Raji (cell line): ENCODE data around the gene EPHA6.
A peak's percentile ranks its signal among the peaks of the same experiment; 100 is the strongest.

Experiments used
- POLR2A ChIP-seq: IDR thresholded peaks from 2 replicates; pipeline ENCODE4 v1.6.1; 2011; ENCODE audit warnings: low read depth, low read length, control low read depth; ENCODE audit not compliant: insufficient read depth

Gene EPHA6

DNA sequence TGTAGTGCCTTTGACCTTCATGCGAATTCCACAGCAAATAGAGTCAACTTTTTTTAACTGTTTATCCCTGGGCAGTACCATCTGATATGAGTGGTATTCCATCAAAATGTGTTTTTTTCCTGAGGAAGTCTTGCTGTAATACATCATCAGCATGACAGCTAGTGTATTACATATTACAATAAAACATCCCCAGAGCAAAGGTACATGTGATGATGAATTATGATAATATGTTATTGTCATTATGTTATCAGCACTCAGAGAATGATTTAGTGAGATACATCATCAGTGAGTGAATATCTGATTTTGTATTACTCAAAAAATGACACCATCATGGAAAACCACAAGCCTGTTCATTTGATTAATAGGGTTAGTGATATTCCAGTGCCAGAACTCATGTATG, 880.5 kb downstream of the EPHA6 start:
- no peak for TF ChIP-seq POLR2A

DNA sequence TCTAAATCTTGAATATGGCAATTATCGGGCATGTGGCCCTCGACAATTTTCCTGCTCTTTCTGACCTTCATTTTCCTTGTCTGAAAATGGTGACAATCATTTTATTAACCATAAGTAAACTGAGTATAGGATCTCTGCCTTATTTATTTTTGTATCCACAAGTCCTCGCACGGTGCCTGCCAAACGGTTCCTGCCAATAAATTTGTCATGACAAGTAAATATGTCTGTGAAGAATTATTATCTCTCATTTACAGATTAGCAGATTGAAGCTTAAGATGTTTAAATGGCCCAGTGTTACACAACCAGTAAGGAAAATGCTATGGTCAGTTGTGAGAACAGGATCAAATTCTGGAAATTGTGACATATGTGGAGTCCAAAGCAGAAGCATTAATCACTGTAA, 884.3 kb downstream of the EPHA6 start:
- TF ChIP-seq POLR2A, result no peak

DNA sequence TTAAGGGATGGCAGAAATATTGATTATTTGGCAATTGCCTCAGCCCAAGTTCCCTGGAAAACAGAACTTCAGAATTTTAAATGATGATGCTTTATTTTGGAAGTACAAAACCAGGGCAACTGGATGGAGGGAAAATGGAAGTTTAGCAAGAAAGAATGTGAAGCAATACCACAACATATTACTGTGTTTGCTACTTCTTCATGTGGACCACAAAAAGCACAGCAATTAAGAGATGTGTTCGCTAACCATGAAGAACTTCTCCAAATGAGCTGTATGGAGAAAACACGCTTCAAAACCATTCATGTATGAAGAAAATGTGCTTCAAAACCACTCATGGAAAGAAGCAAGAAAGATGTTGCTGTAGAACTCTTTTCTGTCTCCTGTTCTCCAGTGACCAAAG, 885.5 kb downstream of the EPHA6 start:
- no peak for TF ChIP-seq POLR2A

DNA sequence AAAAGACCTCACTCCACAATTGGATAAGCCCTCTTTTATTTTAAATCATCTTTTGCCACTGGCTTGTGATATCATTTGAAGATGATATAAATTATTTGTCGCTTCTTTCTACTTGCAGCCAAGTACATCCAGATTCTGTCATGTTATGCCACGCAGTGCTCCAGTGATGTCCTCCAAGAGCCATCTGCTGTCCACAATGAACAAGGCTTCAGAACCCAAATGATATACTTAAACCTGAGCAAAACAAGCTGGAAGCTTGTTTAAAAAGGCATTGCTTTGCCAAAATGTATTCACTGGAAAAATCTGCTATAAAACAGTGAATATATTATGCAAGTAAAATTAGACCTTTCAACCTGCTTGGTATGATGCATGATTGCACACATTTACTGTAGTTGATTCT, 891.4 kb downstream of the EPHA6 start:
- no peak for TF ChIP-seq POLR2A

DNA sequence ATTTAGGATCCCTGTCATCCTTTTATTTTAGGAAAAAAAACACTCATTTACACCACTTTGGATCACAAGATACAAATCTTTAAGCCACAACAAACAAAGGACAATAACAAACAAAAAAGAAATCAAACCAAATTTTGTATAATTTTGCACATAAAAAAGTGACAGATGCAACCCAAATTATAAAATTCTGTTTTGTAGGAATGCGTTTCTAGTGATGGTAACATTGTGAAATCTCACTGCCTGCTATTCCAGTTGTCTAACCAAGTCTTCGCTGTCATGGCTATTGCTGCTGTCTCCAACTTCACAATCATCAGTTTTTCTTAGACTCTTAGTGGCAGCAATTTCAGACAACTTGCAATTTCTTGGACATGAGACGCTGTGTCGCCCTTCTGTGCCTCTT, 891.8 kb downstream of the EPHA6 start:
- no peak for TF ChIP-seq POLR2A

DNA sequence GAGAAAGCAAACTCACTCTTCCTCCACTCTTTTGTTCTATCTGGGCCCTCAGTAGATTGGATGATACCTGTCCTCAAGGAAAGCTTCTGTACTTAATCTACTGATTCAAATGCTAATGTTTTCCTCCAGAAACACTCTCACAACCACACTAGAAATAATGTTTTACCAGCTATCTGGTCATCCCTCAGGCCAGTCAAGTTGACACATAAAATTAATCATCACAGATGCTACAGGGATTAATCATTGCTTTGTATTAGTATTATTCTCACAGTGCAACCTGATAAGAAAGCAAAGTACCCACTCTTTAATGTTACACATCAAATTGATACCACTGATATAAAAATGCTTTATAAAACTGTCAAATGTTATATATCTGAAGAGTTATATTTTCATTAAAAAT, 897.3 kb downstream of the EPHA6 start:
- no peak for TF ChIP-seq POLR2A

DNA sequence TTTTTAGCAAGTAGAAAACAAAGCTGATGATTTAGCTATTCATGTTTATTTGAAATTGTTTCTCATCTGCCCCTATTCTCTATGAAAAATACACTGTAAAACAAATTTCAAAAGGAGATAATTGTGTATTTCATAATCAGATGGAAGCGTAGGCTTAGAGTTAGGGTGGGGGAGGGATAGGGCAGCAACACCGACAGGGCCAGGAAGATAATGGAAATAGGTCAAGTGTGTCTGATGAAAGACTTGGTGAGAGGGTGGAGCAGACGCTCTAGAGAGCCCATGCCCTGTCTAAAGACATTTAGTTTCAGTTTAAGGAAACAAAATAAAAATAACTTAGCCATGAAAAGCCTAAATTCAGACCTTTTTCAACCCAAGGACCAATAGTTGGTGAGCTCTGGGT, 898.5 kb downstream of the EPHA6 start:
- no peak for TF ChIP-seq POLR2A

DNA sequence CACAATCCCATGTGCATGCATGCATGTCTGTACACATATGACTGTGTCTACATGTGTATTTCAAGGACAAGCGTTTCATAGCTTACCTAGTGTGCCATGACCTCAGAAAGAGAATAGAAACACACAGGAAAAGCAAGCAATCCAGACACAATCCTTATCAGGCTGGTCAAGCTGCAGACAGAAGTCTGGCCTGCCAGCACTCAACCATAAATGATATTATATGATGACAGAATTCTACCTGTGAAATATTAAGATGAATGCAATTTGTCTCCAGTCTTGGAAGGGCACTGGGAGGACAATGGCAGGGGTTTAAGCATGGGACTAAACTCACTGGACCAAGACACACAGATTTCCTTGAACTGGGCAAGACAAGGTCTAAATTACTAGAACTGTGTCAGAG, 899.2 kb downstream of the EPHA6 start:
- no peak for TF ChIP-seq POLR2A

DNA sequence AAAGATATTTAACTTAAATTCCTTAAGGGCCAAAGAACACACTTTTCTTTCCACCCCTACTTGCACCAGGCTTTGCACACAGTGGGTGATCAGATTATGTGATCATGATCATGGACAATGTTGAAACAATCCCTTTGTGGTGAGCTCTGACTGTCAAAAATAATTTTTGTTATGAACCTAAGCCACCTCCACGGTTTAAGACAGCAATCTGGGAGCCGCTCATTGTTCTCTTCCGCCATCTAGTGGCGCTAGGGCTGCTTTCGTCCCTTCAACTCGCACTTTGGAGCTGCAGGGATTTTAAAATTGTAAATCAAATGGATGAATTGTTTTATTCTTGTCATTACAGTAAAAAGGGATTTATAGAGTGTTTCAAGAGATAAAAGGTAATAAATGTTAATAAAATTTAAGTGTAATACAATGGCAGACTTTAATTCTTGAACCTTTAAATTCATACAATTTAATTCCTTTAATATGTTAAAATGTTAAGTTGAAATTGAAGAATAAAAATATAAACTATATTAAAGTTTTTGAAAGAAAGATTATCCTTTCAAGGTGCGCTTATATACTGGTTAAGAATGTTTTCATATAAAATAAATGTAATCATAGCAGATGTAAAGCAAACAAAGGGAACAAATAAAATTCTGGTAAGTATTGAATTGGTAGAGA, 904.9 kb downstream of the EPHA6 start:
- no peak for TF ChIP-seq POLR2A

DNA sequence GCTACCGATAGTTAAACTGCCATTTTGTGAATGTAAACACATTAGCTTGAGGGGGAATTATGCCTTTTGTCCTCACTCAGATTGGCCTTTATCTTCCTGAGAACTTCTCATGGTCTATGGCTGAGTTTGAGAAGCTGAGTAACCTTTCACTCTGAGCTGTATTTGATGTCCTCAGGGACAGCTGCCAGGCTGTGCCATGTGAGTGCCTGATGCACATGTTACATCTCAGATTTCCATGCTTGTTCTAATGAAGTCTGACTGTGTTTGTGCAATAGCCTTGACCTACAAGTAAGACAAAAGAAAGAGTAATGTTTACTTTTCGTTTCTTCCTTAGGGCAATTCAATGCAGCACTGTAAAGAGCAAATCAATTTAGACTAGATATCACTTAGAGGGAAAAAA, 906.0 kb downstream of the EPHA6 start:
- no peak for TF ChIP-seq POLR2A

DNA sequence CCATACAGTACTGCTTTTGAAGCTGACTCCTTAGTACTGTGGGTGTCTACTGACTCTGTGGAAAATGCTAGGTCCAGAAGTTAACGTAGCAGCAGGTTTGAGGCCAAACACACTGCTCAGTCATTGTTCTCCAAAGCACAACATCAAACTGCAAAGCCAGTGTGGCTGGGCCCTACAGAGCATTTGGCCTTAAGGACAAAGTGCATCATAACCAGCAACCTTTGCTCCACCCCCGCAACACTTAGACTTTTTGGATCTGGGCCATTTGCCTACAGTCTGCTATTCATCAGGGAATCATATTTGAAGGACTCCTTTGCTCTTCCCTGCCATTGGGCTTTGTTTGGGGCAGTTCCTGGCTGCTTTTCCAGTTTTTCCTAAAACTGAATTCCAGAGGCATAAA, 907.1 kb downstream of the EPHA6 start:
- TF ChIP-seq POLR2A, result no peak

DNA sequence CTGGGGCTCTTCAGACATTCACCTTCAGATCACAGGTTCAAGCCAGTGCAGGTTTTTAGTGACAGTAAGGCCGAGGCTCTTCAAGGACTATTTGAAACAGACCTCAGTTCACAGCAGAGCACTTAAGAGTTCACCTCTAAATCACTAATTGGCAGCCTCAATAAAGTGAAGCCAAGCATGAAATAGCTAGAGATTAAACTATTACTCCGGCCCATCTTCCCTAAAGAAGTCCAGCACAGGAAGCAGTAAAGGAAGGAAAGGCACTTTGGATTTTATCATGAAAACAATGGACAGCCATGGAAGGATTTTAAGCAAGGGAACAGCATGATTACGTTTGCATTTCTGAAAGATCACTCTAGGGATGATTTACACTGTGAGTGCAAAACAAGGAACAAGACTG, 922.5 kb downstream of the EPHA6 start:
- TF ChIP-seq POLR2A, result no peak

DNA sequence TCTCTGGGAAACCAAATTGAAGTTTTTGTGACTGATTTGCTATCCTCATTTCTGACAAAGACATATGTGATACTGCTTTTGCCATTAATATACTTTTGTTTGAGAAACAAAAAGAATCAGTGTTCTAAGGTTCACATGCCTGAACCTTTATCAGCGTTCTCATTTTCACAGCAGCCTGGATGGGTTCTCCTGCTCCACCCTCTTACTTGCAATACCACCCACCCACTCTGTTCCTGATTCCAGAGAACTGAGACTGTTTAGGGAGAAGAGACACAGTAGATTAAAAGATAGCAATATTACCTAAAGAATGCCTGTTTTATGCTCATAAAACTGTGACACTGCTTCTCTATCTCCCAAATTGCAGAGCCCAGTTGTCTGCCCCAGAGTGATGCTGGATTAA, 924.4 kb downstream of the EPHA6 start:
- TF ChIP-seq POLR2A, result no peak

DNA sequence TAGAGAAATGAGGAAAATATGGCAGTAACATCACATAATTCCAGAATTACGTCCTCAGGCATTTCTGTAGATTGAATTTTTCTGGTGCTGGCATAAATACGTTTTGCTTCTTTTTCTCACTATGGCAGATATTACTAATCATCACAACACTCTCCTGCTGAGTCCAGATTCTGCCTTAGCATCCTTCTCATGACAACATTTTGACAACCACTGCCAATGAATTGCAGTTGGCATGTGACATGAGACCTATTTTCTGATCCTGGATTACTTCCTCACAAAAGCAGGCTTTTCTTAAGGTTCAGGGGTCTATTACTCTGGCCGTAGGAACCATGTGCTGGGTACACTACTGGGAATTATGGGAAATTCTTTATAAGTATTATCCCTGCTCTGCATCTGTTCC, 927.6 kb downstream of the EPHA6 start:
- no peak for TF ChIP-seq POLR2A

DNA sequence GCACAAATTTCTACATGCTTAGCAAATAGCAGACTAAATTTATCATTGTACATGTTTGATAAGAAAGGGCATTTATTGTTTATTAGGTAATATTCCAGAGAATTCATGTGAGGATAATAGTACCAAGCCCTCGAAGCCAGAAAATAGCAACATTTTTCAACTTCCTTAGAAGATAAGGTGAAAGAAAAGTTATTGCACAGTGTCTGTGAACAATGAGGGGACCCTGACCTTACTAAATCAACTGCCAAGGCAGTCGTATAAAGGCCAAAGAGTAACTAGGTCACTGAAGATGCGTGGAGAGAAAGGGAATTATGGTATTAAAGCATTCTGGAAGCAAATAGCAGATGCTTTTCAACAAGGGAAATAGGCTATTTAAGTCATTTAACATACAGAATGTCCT, 929.9 kb downstream of the EPHA6 start:
- no peak for TF ChIP-seq POLR2A

DNA sequence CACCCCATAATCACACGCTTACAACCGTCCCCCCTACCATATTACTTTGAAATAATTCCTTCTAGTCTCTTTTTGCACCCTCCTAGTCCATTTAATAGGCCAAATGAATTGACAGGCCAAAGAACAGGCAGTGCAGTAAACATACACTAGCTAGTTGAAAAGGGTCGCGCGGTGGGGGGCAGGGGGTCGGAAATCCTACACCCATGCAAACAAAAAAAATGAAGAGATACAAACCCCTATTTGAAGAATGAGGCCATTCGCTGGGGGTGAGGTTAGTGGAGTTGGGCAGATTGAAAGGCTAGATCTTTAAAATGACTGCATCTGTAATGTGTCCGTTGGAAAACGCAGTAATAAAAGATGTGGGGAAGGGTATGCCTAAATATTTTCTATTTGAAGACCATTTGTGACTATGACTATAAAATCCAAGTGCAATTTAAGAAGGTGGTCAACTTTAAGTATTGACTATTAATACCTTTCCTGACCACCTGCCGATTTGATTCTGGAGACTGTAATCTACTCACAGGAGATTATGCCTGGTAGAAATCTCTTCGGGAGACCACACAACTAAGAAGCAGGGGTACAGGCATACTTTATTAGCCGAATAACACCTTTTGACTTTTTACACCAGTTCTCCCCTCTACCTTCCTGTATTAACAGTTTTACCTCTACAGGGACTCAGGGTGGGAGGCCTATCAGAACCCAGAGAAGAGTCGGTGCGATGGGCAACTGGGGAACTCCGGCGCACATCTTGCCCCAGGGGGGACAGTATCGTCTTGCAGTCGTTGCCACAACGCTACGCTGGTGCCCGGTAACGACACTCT, 949.4 kb downstream of the EPHA6 start:
- TF ChIP-seq POLR2A, result peak; percentile 85; the same call in 1 of the 2 replicates
